RWPE2 (cell line): ENCODE data around the gene RNF6.

Experiments
- ATAC-seq: fragments of 200-7000 bp; cut with Tn5 transposase; 3 replicates; pipeline ENCODE4 v1.9.1; 2021; ENCODE audit warnings: low read depth
- DNase-seq: peaks from one replicate; pipeline ENCODE4 v3.0.0-alpha.2; 2020; ENCODE audit warnings: low spot score
- H3K27ac ChIP-seq: fragments of 450-650 bp; 2 replicates; pipeline ENCODE4 v1.5.1; 2017; ENCODE audit warnings: mild to moderate bottlenecking; ENCODE audit not compliant: poor library complexity, severe bottlenecking
- H3K27me3 ChIP-seq: fragments of 250-450 bp; sonication (Bioruptor Pico); 2 replicates; pipeline ENCODE4 v1.5.1; 2021; ENCODE audit warnings: mild to moderate bottlenecking, moderate library complexity; ENCODE audit not compliant: insufficient read depth, poor library complexity, severe bottlenecking
- H3K36me3 ChIP-seq: fragments of 250-450 bp; sonication (Bioruptor Pico); 2 replicates; pipeline ENCODE4 v1.5.1; 2020; ENCODE audit warnings: low read depth, mild to moderate bottlenecking, moderate library complexity
- H3K4me1 ChIP-seq: fragments of 250-450 bp; sonication (Bioruptor Pico); 2 replicates; pipeline ENCODE4 v1.5.1; 2021; ENCODE audit warnings: mild to moderate bottlenecking, moderate library complexity; ENCODE audit not compliant: insufficient read depth, poor library complexity, severe bottlenecking
- H3K4me3 ChIP-seq: fragments of 250-450 bp; sonication (Bioruptor Pico); 2 replicates; pipeline ENCODE4 v1.5.1; 2021; ENCODE audit warnings: mild to moderate bottlenecking, moderate library complexity; ENCODE audit not compliant: severe bottlenecking
- H3K9me3 ChIP-seq: fragments of 250-450 bp; sonication (Bioruptor Pico); 2 replicates; pipeline ENCODE4 v1.5.1; 2021; ENCODE audit warnings: mild to moderate bottlenecking, moderate library complexity; ENCODE audit not compliant: severe bottlenecking
- CTCF ChIP-seq: fragments of 450-650 bp; IDR thresholded peaks from one replicate; pipeline ENCODE4 v1.5.1; 2017; ENCODE audit warnings: mild to moderate bottlenecking, moderate library complexity; ENCODE audit not compliant: poor library complexity, severe bottlenecking

Gene RNF6

GRCh38 chr13:26208287-26208686 lies 13.8 kb downstream of the RNF6 start:
- Histone ChIP-seq H3K27me3 (no peaks in the 10 kb centered on the region), H3K27ac (no peak overlapping the region), H3K9me3 (no peaks in the 10 kb centered on the region), H3K36me3 (peaks cover 25% of the 10 kb centered on the region), H3K4me1 (no peaks in the 10 kb centered on the region), H3K4me3 (no peak overlapping the region)
- TF ChIP-seq CTCF = no peak
- DNase-seq = no peak
- no peak for ATAC-seq

- Histone ChIP-seq H3K4me3 (no peak overlapping the region), H3K4me1 (no peaks in the 10 kb centered on the region), H3K27me3 (no peaks in the 10 kb centered on the region), H3K27ac (no peak overlapping the region), H3K36me3 (no peaks in the 10 kb centered on the region), H3K9me3 (no peaks in the 10 kb centered on the region)
- no peak for TF ChIP-seq CTCF
- DNase-seq (no peak), ATAC-seq (no peak)
These were observed 19.6 kb downstream of the RNF6 start for GRCh38 chr13:26202365-26202972.

- no peak for TF ChIP-seq CTCF
- Histone ChIP-seq H3K9me3 (no peaks in the 10 kb centered on the region), H3K36me3 (no peaks in the 10 kb centered on the region), H3K4me3 (no peak overlapping the region), H3K27ac (no peak overlapping the region), H3K27me3 (no peaks in the 10 kb centered on the region), H3K4me1 (no peaks in the 10 kb centered on the region)
- DNase-seq (no peak), ATAC-seq (no peak)
These were observed 21.3 kb downstream of the RNF6 start for GRCh38 chr13:26200811-26201210.

GRCh38 chr13:26198116-26198515 lies 24.0 kb downstream of the RNF6 start:
- Histone ChIP-seq H3K4me1 (no peaks in the 10 kb centered on the region), H3K4me3 (no peak overlapping the region), H3K36me3 (no peaks in the 10 kb centered on the region), H3K27ac (no peak overlapping the region), H3K9me3 (no peaks in the 10 kb centered on the region), H3K27me3 (no peaks in the 10 kb centered on the region)
- ATAC-seq = no peak
- no peak for DNase-seq
- no peak for TF ChIP-seq CTCF

GRCh38 chr13:26197298-26197697 lies 24.8 kb downstream of the RNF6 start:
- Histone ChIP-seq H3K4me3 (no peak overlapping the region), H3K27me3 (no peaks in the 10 kb centered on the region), H3K4me1 (no peaks in the 10 kb centered on the region), H3K9me3 (no peaks in the 10 kb centered on the region), H3K27ac (no peak overlapping the region), H3K36me3 (no peaks in the 10 kb centered on the region)
- ATAC-seq (no peak), DNase-seq (no peak)
- TF ChIP-seq CTCF = no peak
